ENCODE data around the gene NQO1.

NQO1 gene

GRCh38 chr16:69711115-69711740, 15.1 kb downstream of the NQO1 start:
- DNase-seq (no peak), ATAC-seq (ENCODE audit: insufficient read depth, low read depth) (no peak)
- Histone ChIP-seq H3K9me3 (ENCODE audit: insufficient read depth, low read length, severe bottlenecking) (no peaks in the 10 kb centered on the region), H3K4me3 (ENCODE audit: low read depth in 1 of 2, low read length in 2 of 2) (no peak overlapping the region), H3K27ac (ENCODE audit: low read length) (no peak overlapping the region), H4K20me1 (ENCODE audit: insufficient read depth, low read length) (no peaks in the 10 kb centered on the region), H3K36me3 (ENCODE audit: insufficient read depth, low read length) (peaks cover 8% of the 10 kb centered on the region; the same call in 1 of the 2 replicates), H3K79me2 (ENCODE audit: insufficient read depth, low read length) (no peaks in the 10 kb centered on the region), H3K9ac (ENCODE audit: low read depth, low read length) (no peak overlapping the region), H3K4me1 (ENCODE audit: insufficient read depth, low read length) (no peaks in the 10 kb centered on the region), H3K27me3 (ENCODE audit: insufficient read depth, low read length, poor library complexity) (no peaks in the 10 kb centered on the region), H3K4me2 (ENCODE audit: insufficient read depth, low read length) (no peak overlapping the region), H2AFZ (ENCODE audit: low read depth, low read length) (no peak overlapping the region)
- TF ChIP-seq, protein P1, sequence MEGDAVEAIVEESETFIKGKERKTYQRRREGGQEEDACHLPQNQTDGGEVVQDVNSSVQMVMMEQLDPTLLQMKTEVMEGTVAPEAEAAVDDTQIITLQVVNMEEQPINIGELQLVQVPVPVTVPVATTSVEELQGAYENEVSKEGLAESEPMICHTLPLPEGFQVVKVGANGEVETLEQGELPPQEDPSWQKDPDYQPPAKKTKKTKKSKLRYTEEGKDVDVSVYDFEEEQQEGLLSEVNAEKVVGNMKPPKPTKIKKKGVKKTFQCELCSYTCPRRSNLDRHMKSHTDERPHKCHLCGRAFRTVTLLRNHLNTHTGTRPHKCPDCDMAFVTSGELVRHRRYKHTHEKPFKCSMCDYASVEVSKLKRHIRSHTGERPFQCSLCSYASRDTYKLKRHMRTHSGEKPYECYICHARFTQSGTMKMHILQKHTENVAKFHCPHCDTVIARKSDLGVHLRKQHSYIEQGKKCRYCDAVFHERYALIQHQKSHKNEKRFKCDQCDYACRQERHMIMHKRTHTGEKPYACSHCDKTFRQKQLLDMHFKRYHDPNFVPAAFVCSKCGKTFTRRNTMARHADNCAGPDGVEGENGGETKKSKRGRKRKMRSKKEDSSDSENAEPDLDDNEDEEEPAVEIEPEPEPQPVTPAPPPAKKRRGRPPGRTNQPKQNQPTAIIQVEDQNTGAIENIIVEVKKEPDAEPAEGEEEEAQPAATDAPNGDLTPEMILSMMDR (IDR thresholded peaks at IDR 0.05; ENCODE audit: borderline replicate concordance, extremely low read depth, low read length, poor library complexity, severe bottlenecking) = no peak
- no peak for TF ChIP-seq EZH2 (IDR thresholded peaks at IDR 0.05; ENCODE audit: borderline replicate concordance, low read depth, low read length, severe bottlenecking)

- peaks cover 4% of the 10 kb centered on the region; the same call in 1 of the 2 replicates for H3K36me3 ChIP-seq (ENCODE audit: insufficient read depth, low read length)
- peak; percentile 83 for ATAC-seq (ENCODE audit: insufficient read depth, low read depth)
These were observed 16.8 kb downstream of the NQO1 start for GRCh38 chr16:69709456-69710084.

DNA sequence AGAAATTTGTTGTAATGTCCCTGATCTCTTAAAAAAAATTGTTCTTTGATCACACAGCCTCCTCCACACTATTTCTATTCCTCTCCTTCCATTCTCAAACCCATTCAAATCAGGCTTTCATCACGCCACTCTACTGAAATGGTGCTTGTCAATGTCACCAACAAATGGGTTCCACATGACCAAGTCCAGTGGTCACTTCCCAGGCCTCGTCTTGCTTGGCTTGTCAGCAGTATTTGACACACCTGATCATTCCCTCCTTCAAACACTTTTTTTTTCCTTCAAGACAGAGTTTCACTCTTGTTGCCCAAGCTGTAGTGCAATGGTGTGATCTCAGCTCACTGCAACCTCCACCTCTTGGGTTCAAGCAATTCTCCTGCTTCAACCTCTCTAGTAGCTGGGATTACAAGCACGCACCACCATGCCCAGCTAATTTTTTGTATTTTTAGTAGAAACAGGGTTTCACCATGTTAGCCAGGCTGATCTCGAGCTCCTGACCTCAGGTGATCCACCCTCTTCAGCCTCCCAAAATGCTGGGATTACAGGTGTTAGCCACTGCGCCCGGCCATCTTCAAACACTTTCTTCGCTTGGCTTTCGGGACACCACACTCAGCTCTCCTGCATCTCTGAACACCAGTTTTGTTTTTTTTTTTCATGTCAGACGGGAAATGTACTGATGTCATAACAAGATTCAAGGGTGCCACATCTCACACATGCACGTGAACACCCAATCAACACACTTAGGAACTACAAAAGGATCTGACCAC, 18.3 kb downstream of the NQO1 start:
- Histone ChIP-seq H2AFZ (ENCODE audit: low read depth, low read length) (no peak overlapping the region), H3K9ac (ENCODE audit: low read depth, low read length) (no peak overlapping the region), H3K27me3 (ENCODE audit: insufficient read depth, low read length, poor library complexity) (no peaks in the 10 kb centered on the region), H3K4me2 (ENCODE audit: insufficient read depth, low read length) (no peak overlapping the region), H3K4me3 (ENCODE audit: low read depth in 1 of 2, low read length in 2 of 2) (no peak overlapping the region), H3K36me3 (ENCODE audit: insufficient read depth, low read length) (peaks cover 4% of the 10 kb centered on the region; the same call in 1 of the 2 replicates), H3K79me2 (ENCODE audit: insufficient read depth, low read length) (no peaks in the 10 kb centered on the region), H3K27ac (ENCODE audit: low read length) (no peak overlapping the region), H3K4me1 (ENCODE audit: insufficient read depth, low read length) (no peaks in the 10 kb centered on the region), H3K9me3 (ENCODE audit: insufficient read depth, low read length, severe bottlenecking) (no peaks in the 10 kb centered on the region), H4K20me1 (ENCODE audit: insufficient read depth, low read length) (no peaks in the 10 kb centered on the region)
- TF ChIP-seq EZH2 (IDR thresholded peaks at IDR 0.05; ENCODE audit: borderline replicate concordance, low read depth, low read length, severe bottlenecking) = no peak
- TF ChIP-seq, protein P1 (IDR thresholded peaks at IDR 0.05; ENCODE audit: borderline replicate concordance, extremely low read depth, low read length, poor library complexity, severe bottlenecking) = no peak
- no peak for DNase-seq
- no peak for ATAC-seq (ENCODE audit: insufficient read depth, low read depth)

More at GRCh38 chr16:69709456-69710084, 16.8 kb downstream of the NQO1 start:
- no peak for DNase-seq
- H3K79me2 ChIP-seq (ENCODE audit: insufficient read depth, low read length) = no peaks in the 10 kb centered on the region
- no peak overlapping the region for H3K9ac ChIP-seq (ENCODE audit: low read depth, low read length)
- H3K27ac ChIP-seq (ENCODE audit: low read length) = no peak overlapping the region
- peak overlapping the region; percentile 7; the same call in 1 of the 2 replicates for H2AFZ ChIP-seq (ENCODE audit: low read depth, low read length)
- TF ChIP-seq EZH2 (IDR thresholded peaks at IDR 0.05; ENCODE audit: borderline replicate concordance, low read depth, low read length, severe bottlenecking) = no peak
- TF ChIP-seq, protein P1 (IDR thresholded peaks at IDR 0.05; ENCODE audit: borderline replicate concordance, extremely low read depth, low read length, poor library complexity, severe bottlenecking) = peak; percentile 88
- no peaks in the 10 kb centered on the region for H3K27me3 ChIP-seq (ENCODE audit: insufficient read depth, low read length, poor library complexity)
- no peak overlapping the region for H3K4me3 ChIP-seq (ENCODE audit: low read depth in 1 of 2, low read length in 2 of 2)
- H3K4me2 ChIP-seq (ENCODE audit: insufficient read depth, low read length) = no peak overlapping the region
- H4K20me1 ChIP-seq (ENCODE audit: insufficient read depth, low read length) = no peaks in the 10 kb centered on the region
- no peaks in the 10 kb centered on the region for H3K4me1 ChIP-seq (ENCODE audit: insufficient read depth, low read length)
- no peaks in the 10 kb centered on the region for H3K9me3 ChIP-seq (ENCODE audit: insufficient read depth, low read length, severe bottlenecking)

All from DND-41 (cell line).